Mucosa of rectum (tissue), 2 donors: ENCODE data around the gene PCDH7.

ENCODE experiments used
- H3K27ac ChIP-seq, 2 donors: one replicate each; pipeline ENCODE4 v1.7.0; 2013; ENCODE audit warnings: inconsistent platforms in 2 of 2, low read depth in 2 of 2, low read length in 2 of 2
- H3K27me3 ChIP-seq, 2 donors: one replicate each; pipeline ENCODE4 v1.7.0; 2013; ENCODE audit warnings: low read length in 2 of 2; ENCODE audit not compliant: control insufficient read depth in 2 of 2, insufficient read depth in 2 of 2
- H3K36me3 ChIP-seq, 2 donors: one replicate each; pipeline ENCODE4 v1.7.0; 2013; ENCODE audit warnings: low read length in 2 of 2; ENCODE audit not compliant: control insufficient read depth in 2 of 2, insufficient read depth in 2 of 2
- H3K4me1 ChIP-seq, 2 donors: one replicate each; pipeline ENCODE4 v1.7.0; 2013; ENCODE audit warnings: low read length in 2 of 2, mild to moderate bottlenecking in 1 of 2; ENCODE audit not compliant: control insufficient read depth in 2 of 2, insufficient read depth in 2 of 2
- H3K4me3 ChIP-seq, 2 donors: one replicate each; pipeline ENCODE4 v1.7.0; 2013; ENCODE audit warnings: low read length in 2 of 2
- H3K9ac ChIP-seq, 2 donors: one replicate each; pipeline ENCODE4 v1.7.0; 2013; ENCODE audit warnings: low read length in 2 of 2, low read depth in 1 of 2, mild to moderate bottlenecking in 1 of 2
- H3K9me3 ChIP-seq, 2 donors: one replicate each; pipeline ENCODE4 v1.7.0; 2013; ENCODE audit warnings: low read length in 2 of 2; ENCODE audit not compliant: control insufficient read depth in 2 of 2
- donor health status: healthy.
- donor health status: Normal muscosa, but diverticular disease.

PCDH7 gene

DNA sequence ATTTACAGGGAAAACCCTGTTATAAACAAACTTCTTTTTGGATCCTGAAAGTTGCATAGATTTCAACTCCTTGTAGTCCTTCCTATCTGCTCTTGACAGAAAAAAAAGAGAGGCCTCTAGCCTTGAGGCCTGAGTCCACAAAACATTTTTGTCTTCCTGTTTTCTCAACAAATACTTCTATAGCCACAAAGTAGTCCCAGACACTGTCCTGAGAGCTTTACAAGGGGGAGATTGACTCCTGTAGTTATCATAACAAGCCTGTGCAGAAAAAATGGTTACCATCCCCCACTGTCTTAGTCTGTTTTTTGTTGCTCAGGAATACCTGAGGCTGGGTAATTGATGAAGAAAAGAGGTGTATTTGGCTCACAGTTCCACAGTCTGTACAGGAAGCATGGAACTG is 35.2 kb downstream of the PCDH7 start:
- no peak overlapping the region for H3K27ac ChIP-seq
- no peak overlapping the region for H3K4me3 ChIP-seq
- no peaks in the 10 kb centered on the region for H3K4me1 ChIP-seq
- no peaks in the 10 kb centered on the region for H3K36me3 ChIP-seq
- no peaks in the 10 kb centered on the region for H3K27me3 ChIP-seq
- no peak overlapping the region for H3K9ac ChIP-seq
- no peaks in the 10 kb centered on the region for H3K9me3 ChIP-seq

DNA sequence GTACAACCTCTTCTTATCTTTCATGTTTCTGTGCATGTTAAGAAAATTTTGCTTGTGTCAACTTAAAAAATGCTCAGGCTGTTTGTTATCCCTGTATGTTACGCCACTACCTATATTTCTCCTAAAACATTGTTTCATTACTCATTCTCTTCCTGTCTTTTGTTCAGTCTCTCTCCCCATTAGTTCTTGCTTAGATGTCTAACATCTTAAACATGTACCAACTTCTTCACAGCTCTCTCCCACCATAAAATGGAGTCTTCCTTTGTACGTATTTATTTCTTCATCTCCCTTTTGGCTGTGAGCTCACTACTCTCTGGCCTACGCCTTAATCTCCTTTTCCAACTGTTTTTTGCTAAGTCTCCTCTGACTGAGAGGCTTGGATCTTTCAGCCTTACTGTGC is 36.4 kb downstream of the PCDH7 start:
- Histone ChIP-seq H3K27ac (no peak overlapping the region), H3K4me1 (no peaks in the 10 kb centered on the region), H3K9me3 (no peaks in the 10 kb centered on the region), H3K36me3 (no peaks in the 10 kb centered on the region), H3K4me3 (no peak overlapping the region), H3K9ac (no peak overlapping the region), H3K27me3 (no peaks in the 10 kb centered on the region)

GRCh38 chr4:30757357-30757756 is 37.2 kb downstream of the PCDH7 start:
- no peaks in the 10 kb centered on the region for H3K9me3 ChIP-seq
- H3K27me3 ChIP-seq: no peaks in the 10 kb centered on the region
- H3K4me3 ChIP-seq: no peak overlapping the region
- no peaks in the 10 kb centered on the region for H3K36me3 ChIP-seq
- no peaks in the 10 kb centered on the region for H3K4me1 ChIP-seq
- no peak overlapping the region for H3K27ac ChIP-seq
- H3K9ac ChIP-seq: no peak overlapping the region

GRCh38 chr4:30760551-30760950 is 40.4 kb downstream of the PCDH7 start:
- no peaks in the 10 kb centered on the region for H3K4me1 ChIP-seq
- no peaks in the 10 kb centered on the region for H3K9me3 ChIP-seq
- no peak overlapping the region for H3K27ac ChIP-seq

GRCh38 chr4:30763321-30763727 is 43.2 kb downstream of the PCDH7 start:
- Histone ChIP-seq H3K27ac (no peak overlapping the region), H3K27me3 (no peaks in the 10 kb centered on the region), H3K4me3 (no peak overlapping the region), H3K4me1 (no peaks in the 10 kb centered on the region), H3K36me3 (no peaks in the 10 kb centered on the region), H3K9me3 (no peaks in the 10 kb centered on the region), H3K9ac (no peak overlapping the region)

More at GRCh38 chr4:30760551-30760950, 40.4 kb downstream of the PCDH7 start:
- no peaks in the 10 kb centered on the region for H3K36me3 ChIP-seq
- no peak overlapping the region for H3K4me3 ChIP-seq
- H3K27me3 ChIP-seq: no peaks in the 10 kb centered on the region
- H3K9ac ChIP-seq: no peak overlapping the region

DNA sequence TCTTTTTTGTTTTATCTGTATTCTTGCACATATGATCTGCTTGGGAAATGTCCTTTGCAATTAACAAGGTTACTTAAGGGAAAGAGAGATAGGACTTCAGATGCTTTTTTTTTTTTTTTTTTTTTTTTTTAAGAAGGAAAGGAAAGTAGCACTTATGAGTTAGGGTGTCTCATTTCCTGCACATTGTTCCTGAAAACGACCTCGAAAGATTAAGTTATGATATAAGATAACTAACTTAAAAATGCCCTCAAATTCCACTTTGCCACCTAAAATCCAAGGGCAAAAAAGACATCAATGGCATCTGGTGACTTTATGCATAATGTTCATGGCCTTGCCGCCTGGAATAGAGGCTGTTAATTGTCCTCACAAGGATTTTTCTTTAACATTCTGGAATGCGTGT is 44.9 kb downstream of the PCDH7 start:
- Histone ChIP-seq H3K4me3 (no peak overlapping the region), H3K9me3 (no peaks in the 10 kb centered on the region), H3K27me3 (no peaks in the 10 kb centered on the region), H3K36me3 (no peaks in the 10 kb centered on the region), H3K9ac (no peak overlapping the region), H3K4me1 (no peaks in the 10 kb centered on the region), H3K27ac (no peak overlapping the region)

GRCh38 chr4:30767147-30767845 is 47.1 kb downstream of the PCDH7 start:
- Histone ChIP-seq H3K36me3 (no peaks in the 10 kb centered on the region), H3K4me1 (no peaks in the 10 kb centered on the region), H3K27ac (no peak overlapping the region), H3K27me3 (no peaks in the 10 kb centered on the region), H3K9me3 (no peaks in the 10 kb centered on the region), H3K9ac (no peak overlapping the region), H3K4me3 (no peak overlapping the region)

GRCh38 chr4:30768277-30768676 is 48.1 kb downstream of the PCDH7 start:
- H3K4me1 ChIP-seq: no peaks in the 10 kb centered on the region
- H3K36me3 ChIP-seq: no peaks in the 10 kb centered on the region
- H3K27me3 ChIP-seq: no peaks in the 10 kb centered on the region
- no peak overlapping the region for H3K9ac ChIP-seq
- no peak overlapping the region for H3K4me3 ChIP-seq
- no peak overlapping the region for H3K27ac ChIP-seq
- H3K9me3 ChIP-seq: no peaks in the 10 kb centered on the region

GRCh38 chr4:30769093-30769492 is 48.9 kb downstream of the PCDH7 start:
- Histone ChIP-seq H3K9ac (no peak overlapping the region), H3K27me3 (no peaks in the 10 kb centered on the region), H3K4me3 (no peak overlapping the region), H3K9me3 (no peaks in the 10 kb centered on the region), H3K36me3 (no peaks in the 10 kb centered on the region), H3K4me1 (no peaks in the 10 kb centered on the region), H3K27ac (no peak overlapping the region)

DNA sequence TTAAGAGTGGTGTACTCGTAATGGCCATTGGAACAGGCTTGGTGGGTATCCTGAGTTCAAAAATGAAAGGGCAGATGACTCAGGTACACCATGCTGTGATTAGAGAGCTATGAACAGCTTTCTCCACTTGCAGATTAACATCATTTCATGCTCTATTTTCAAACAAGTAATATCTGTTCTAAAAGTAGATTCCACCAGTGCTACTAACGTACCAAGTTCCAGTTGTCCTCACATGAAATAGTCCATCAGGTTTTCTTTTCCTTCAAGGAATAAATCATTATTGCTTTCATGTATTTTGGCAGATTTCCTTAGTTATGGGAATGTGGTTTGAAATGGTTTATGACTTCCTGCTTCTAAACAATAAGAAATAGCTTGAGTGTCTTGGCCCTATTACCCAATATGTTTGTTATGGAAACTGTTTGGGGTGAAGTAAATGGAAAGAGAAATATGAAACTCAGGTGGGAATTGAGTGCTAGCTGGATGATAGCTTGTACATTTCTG is 49.9 kb downstream of the PCDH7 start:
- Histone ChIP-seq H3K9ac (no peak overlapping the region), H3K4me1 (no peaks in the 10 kb centered on the region), H3K27ac (no peak overlapping the region)

More for the DNA sequence above, 49.9 kb downstream of the PCDH7 start:
- Histone ChIP-seq H3K9me3 (no peaks in the 10 kb centered on the region), H3K4me3 (no peak overlapping the region), H3K27me3 (no peaks in the 10 kb centered on the region), H3K36me3 (no peaks in the 10 kb centered on the region)
